Astrocyte (in vitro differentiated cells and primary cell): ENCODE measurements around the gene TFRC. TPM values are rescaled to one million over a fixed set of nuclear protein-coding genes. Genes with fewer than 3 reads are reported as not detected.

Experiments
- DNase-seq: peaks from one replicate; pipeline ENCODE4 v3.0.0-alpha.2; 2010; ENCODE audit warnings: low read depth
- FAIRE-seq: peaks from 2 replicates; lab custom pipeline; 2011; peaks lifted over from hg19 to GRCh38; lab: Jason Lieb, UNC
- H2AFZ ChIP-seq: 2 replicates; pipeline ENCODE4 v1.6.0; 2012; ENCODE audit warnings: low read depth, low read length, inconsistent platforms
- H3K27ac ChIP-seq: 2 replicates; pipeline ENCODE4 v1.5.1; 2011; ENCODE audit warnings: low read depth, low read length, inconsistent platforms
- H3K27me3 ChIP-seq: 2 replicates; pipeline ENCODE4 v1.6.0; 2011; ENCODE audit warnings: low read length, inconsistent platforms; ENCODE audit not compliant: insufficient read depth
- H3K36me3 ChIP-seq: 2 replicates; pipeline ENCODE4 v1.5.1; 2011; ENCODE audit warnings: low read length, inconsistent platforms; ENCODE audit not compliant: insufficient read depth
- H3K4me1 ChIP-seq: 2 replicates; pipeline ENCODE4 v1.5.1; 2011; ENCODE audit warnings: low read length, inconsistent platforms; ENCODE audit not compliant: insufficient read depth
- H3K4me2 ChIP-seq: 2 replicates; pipeline ENCODE4 v1.6.0; 2012; ENCODE audit warnings: low read length, inconsistent platforms
- H3K4me3 ChIP-seq: 2 replicates; pipeline ENCODE4 v1.5.1; 2011; ENCODE audit warnings: low read depth, mild to moderate bottlenecking, low read length, inconsistent platforms; ENCODE audit not compliant: insufficient read depth
- H3K79me2 ChIP-seq: 2 replicates; pipeline ENCODE4 v1.6.0; 2012; ENCODE audit warnings: mild to moderate bottlenecking, low read length, inconsistent platforms; ENCODE audit not compliant: insufficient read depth
- H3K9ac ChIP-seq: 2 replicates; pipeline ENCODE4 v1.6.0; 2012; ENCODE audit warnings: mild to moderate bottlenecking, low read length, inconsistent platforms
- H3K9me3 ChIP-seq: 2 replicates; pipeline ENCODE4 v1.5.1; 2012; ENCODE audit warnings: low read depth, mild to moderate bottlenecking, low read length, inconsistent platforms; ENCODE audit not compliant: insufficient read depth
- H4K20me1 ChIP-seq: 2 replicates; pipeline ENCODE4 v1.6.0; 2012; ENCODE audit warnings: low read length, inconsistent platforms; ENCODE audit not compliant: insufficient read depth
- H3K27ac Mint-ChIP-seq: one replicate; pipeline ENCODE4 v1.8.0; 2021; ENCODE audit warnings: mild to moderate bottlenecking, mixed read lengths; ENCODE audit not compliant: unreplicated experiment
- H3K27me3 Mint-ChIP-seq: one replicate; pipeline ENCODE4 v1.8.0; 2021; ENCODE audit warnings: low read depth, mixed read lengths; ENCODE audit not compliant: unreplicated experiment
- H3K36me3 Mint-ChIP-seq: one replicate; pipeline ENCODE4 v1.8.0; 2021; ENCODE audit warnings: low read depth, mixed read lengths; ENCODE audit not compliant: unreplicated experiment
- H3K4me1 Mint-ChIP-seq: one replicate; pipeline ENCODE4 v1.8.0; 2021; ENCODE audit warnings: low read depth, mixed read lengths; ENCODE audit not compliant: unreplicated experiment
- H3K4me3 Mint-ChIP-seq: one replicate; pipeline ENCODE4 v1.8.0; 2021; ENCODE audit warnings: mild to moderate bottlenecking, moderate library complexity, mixed read lengths; ENCODE audit not compliant: unreplicated experiment
- H3K9me3 Mint-ChIP-seq: one replicate; pipeline ENCODE4 v1.8.0; 2021; ENCODE audit warnings: mild to moderate bottlenecking, mixed read lengths; ENCODE audit not compliant: unreplicated experiment
- CTCF ChIP-seq: IDR thresholded peaks from 2 replicates; pipeline ENCODE4 v1.5.1; 2011; ENCODE audit warnings: low read depth, mild to moderate bottlenecking, inconsistent platforms, low read length, moderate library complexity; ENCODE audit not compliant: insufficient read depth
- EZH2 ChIP-seq: IDR thresholded peaks from 2 replicates; pipeline ENCODE4 v1.6.1; 2012; ENCODE audit warnings: mild to moderate bottlenecking, low read length, inconsistent platforms; ENCODE audit not compliant: insufficient read depth
- total RNA-seq: library from RNA; stranded (reverse); gene quantifications from 2 replicates; pipeline ENCODE4 v1.2.1, GENCODE V29; 2021

TFRC gene
- total RNA-seq, 1 donor from 2014 or later: 98.4 TPM

- Histone ChIP-seq H3K27ac (no peak overlapping the region), H3K9me3 (peaks cover 2% of the 10 kb centered on the region), H3K36me3 (no peaks in the 10 kb centered on the region), H3K4me2 (no peak overlapping the region), H3K27me3 (peaks cover 14% of the 10 kb centered on the region), H2AFZ (no peak overlapping the region), H3K9ac (no peak overlapping the region), H3K79me2 (no peaks in the 10 kb centered on the region), H3K4me1 (peaks cover 4% of the 10 kb centered on the region), H3K4me3 (no peak overlapping the region), H4K20me1 (no peaks in the 10 kb centered on the region)
- Mint-ChIP-seq H3K9me3 (peaks cover 9% of the 10 kb centered on the region), H3K4me3 (no peak overlapping the region), H3K4me1 (peaks cover 8% of the 10 kb centered on the region), H3K36me3 (no peaks in the 10 kb centered on the region), H3K27me3 (peaks cover 8% of the 10 kb centered on the region), H3K27ac (no peak overlapping the region)
- FAIRE-seq (no peak), DNase-seq (no peak)
- no peak for TF ChIP-seq EZH2
- TF ChIP-seq CTCF: no peak
These were observed 68.9 kb downstream of the TFRC start for GRCh38 chr3:196012941-196013476.

GRCh38 chr3:196012481-196012880 lies 69.4 kb downstream of the TFRC start:
- H3K9me3 Mint-ChIP-seq: peaks cover 9% of the 10 kb centered on the region
- TF ChIP-seq EZH2: no peak
- no peak for TF ChIP-seq CTCF
- H2AFZ ChIP-seq: no peak overlapping the region
- H3K27ac Mint-ChIP-seq: no peak overlapping the region
- no peaks in the 10 kb centered on the region for H3K36me3 ChIP-seq
- no peak overlapping the region for H3K4me3 Mint-ChIP-seq
- H3K27me3 Mint-ChIP-seq: peaks cover 8% of the 10 kb centered on the region
- peaks cover 2% of the 10 kb centered on the region for H3K9me3 ChIP-seq
- H3K4me1 Mint-ChIP-seq: peaks cover 8% of the 10 kb centered on the region
- H3K9ac ChIP-seq: no peak overlapping the region
- no peak overlapping the region for H3K4me3 ChIP-seq
- DNase-seq (peak; percentile 52), FAIRE-seq (no peak)
- no peaks in the 10 kb centered on the region for H3K36me3 Mint-ChIP-seq
- no peak overlapping the region for H3K4me2 ChIP-seq
- peaks cover 14% of the 10 kb centered on the region for H3K27me3 ChIP-seq
- no peaks in the 10 kb centered on the region for H3K79me2 ChIP-seq
- H4K20me1 ChIP-seq: no peaks in the 10 kb centered on the region
- H3K4me1 ChIP-seq: peaks cover 4% of the 10 kb centered on the region
- H3K27ac ChIP-seq: no peak overlapping the region

GRCh38 chr3:196009456-196009855 lies 72.4 kb downstream of the TFRC start:
- no peaks in the 10 kb centered on the region for H4K20me1 ChIP-seq
- no peaks in the 10 kb centered on the region for H3K79me2 ChIP-seq
- Mint-ChIP-seq H3K4me1 (no peaks in the 10 kb centered on the region), H3K27me3 (peaks cover 8% of the 10 kb centered on the region), H3K27ac (no peak overlapping the region), H3K9me3 (peaks cover 8% of the 10 kb centered on the region), H3K36me3 (no peaks in the 10 kb centered on the region), H3K4me3 (no peak overlapping the region)
- peaks cover 2% of the 10 kb centered on the region for H3K9me3 ChIP-seq
- FAIRE-seq (no peak), DNase-seq (no peak)
- H2AFZ ChIP-seq: no peak overlapping the region
- no peak overlapping the region for H3K9ac ChIP-seq
- H3K27me3 ChIP-seq: peaks cover 14% of the 10 kb centered on the region
- H3K27ac ChIP-seq: no peak overlapping the region
- no peak overlapping the region for H3K4me2 ChIP-seq
- H3K4me1 ChIP-seq: no peaks in the 10 kb centered on the region
- H3K4me3 ChIP-seq: no peak overlapping the region
- no peaks in the 10 kb centered on the region for H3K36me3 ChIP-seq
- TF ChIP-seq EZH2: no peak
- no peak for TF ChIP-seq CTCF
